GM19043 (cell line): ENCODE measurements around the gene FZR1.

Experiments used
- ATAC-seq: cut with Tn5 transposase; IDR thresholded peaks from one replicate; pipeline ENCODE4 v1.9.1; 2021; ENCODE audit warnings: low read depth; ENCODE audit not compliant: unreplicated experiment

The FZR1 gene

GRCh38 chr19:3543150-3544057 lies 37.3 kb downstream of the FZR1 start:
- no peak for ATAC-seq

GRCh38 chr19:3544058-3544376 lies 37.9 kb downstream of the FZR1 start:
- no peak for ATAC-seq

GRCh38 chr19:3544742-3545668 lies 38.9 kb downstream of the FZR1 start:
- ATAC-seq, result no peak

- no peak for ATAC-seq
Observed at GRCh38 chr19:3545669-3546034, 39.5 kb downstream of the FZR1 start.

GRCh38 chr19:3546119-3546518 lies 40.0 kb downstream of the FZR1 start:
- ATAC-seq, result no peak

- no peak for ATAC-seq
Observed at GRCh38 chr19:3547301-3547731, 41.2 kb downstream of the FZR1 start.

GRCh38 chr19:3547767-3548282 lies 41.7 kb downstream of the FZR1 start:
- ATAC-seq, result no peak

- ATAC-seq, result no peak
Observed at GRCh38 chr19:3548606-3549005, 42.5 kb downstream of the FZR1 start.

- ATAC-seq, result no peak
Observed at GRCh38 chr19:3549816-3550215, 43.7 kb downstream of the FZR1 start.

- no peak for ATAC-seq
Observed at GRCh38 chr19:3550947-3551791, 45.1 kb downstream of the FZR1 start.

GRCh38 chr19:3551792-3552095 lies 45.6 kb downstream of the FZR1 start:
- no peak for ATAC-seq

- ATAC-seq, result no peak
Observed at GRCh38 chr19:3554254-3555083, 48.4 kb downstream of the FZR1 start.

GRCh38 chr19:3555653-3556422 lies 49.7 kb downstream of the FZR1 start:
- ATAC-seq, result no peak

- ATAC-seq, result no peak
Observed at GRCh38 chr19:3556423-3556977, 50.4 kb downstream of the FZR1 start.

GRCh38 chr19:3556978-3557460 lies 50.9 kb downstream of the FZR1 start:
- ATAC-seq, result peak; percentile 8

- peak; percentile 72 for ATAC-seq
Observed at GRCh38 chr19:3557461-3558248, 51.5 kb downstream of the FZR1 start, which contains the start of gene MFSD12. Gene MFSD12, minus strand, starts transcription at chr19:3557586. Its CDS starts 183 bp downstream, at chr19:3557403.

- ATAC-seq, result no peak
Observed at GRCh38 chr19:3563709-3564524, 57.8 kb downstream of the FZR1 start.
